HG02870 (cell line): ENCODE results near the gene SPAG7.

Experiments
- ATAC-seq: cut with Tn5 transposase; IDR thresholded peaks from one replicate; pipeline ENCODE4 v1.9.1; 2021; ENCODE audit warnings: mild to moderate bottlenecking, moderate library complexity; ENCODE audit not compliant: unreplicated experiment

The SPAG7 gene, protein sequence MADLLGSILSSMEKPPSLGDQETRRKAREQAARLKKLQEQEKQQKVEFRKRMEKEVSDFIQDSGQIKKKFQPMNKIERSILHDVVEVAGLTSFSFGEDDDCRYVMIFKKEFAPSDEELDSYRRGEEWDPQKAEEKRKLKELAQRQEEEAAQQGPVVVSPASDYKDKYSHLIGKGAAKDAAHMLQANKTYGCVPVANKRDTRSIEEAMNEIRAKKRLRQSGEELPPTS

DNA sequence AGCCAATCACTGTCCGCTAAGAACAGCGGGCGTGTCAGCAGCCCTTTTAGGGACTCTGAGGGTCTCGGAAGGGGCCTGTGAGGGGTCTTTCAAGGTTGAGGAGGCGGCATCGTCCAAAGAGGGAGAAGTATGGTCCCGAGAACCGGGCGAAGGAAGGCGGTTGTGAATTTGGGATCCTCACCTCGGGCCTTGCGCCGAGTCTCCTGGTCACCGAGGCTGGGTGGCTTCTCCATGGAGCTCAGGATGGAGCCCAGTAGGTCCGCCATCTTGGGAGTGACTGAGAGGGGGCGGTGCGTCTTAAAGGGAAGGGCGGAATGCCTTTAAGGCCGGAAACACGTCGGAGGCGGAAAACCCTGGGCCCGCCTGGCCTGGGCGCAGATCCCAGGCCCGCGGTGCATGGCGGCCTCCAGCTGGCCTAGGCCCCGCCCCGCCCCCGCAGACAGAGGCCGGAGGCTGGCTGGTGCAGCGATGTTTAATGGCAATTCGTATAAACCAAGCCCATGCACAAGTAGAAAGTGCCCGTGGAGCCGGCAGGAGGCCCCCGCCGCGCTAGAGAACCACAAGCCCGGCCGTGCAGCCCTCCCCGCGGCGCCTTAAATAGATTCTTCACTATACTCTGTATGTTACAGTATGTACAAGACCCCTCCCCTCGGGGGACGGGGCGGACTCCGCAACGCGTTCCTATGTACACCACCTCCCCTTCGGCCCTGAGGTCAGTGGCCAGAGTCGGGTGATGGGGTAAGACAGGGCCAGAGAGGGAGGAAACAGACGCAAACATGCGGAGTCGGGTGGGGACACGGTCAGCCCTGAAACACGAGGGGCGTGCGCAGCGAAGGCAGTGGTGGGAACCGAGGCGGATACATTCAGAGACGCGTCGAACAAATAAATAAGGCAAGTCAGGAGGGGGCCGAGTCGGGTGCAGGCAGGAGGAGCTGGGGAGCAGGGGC is at the start of gene SPAG7:
Gene SPAG7 (minus strand): TSS at position 279 of the 947 bp plus-strand sequence. CDS start 13 bp downstream, at position 266.
- ATAC-seq = peak; percentile 57

DNA sequence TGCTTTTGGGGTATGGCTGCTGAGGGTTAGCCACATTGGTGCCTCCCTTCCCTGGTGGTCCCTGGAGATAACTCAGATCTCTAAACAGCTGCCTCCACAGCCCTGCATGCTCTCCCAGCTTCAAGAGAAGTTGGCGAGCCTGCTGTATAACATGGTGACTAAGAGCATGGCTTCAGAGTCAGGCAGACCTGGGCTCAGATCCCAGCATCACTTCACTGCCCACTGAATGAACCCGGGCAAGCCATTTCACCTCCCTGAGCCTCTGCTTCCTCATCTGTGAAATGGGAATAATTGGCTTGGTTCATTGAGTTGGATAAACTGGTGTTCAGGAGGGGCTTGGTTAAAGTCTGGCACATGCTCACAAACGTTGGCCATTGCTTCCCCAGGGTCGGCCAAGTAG is 46.7 kb upstream of the SPAG7 start:
- ATAC-seq = no peak

DNA sequence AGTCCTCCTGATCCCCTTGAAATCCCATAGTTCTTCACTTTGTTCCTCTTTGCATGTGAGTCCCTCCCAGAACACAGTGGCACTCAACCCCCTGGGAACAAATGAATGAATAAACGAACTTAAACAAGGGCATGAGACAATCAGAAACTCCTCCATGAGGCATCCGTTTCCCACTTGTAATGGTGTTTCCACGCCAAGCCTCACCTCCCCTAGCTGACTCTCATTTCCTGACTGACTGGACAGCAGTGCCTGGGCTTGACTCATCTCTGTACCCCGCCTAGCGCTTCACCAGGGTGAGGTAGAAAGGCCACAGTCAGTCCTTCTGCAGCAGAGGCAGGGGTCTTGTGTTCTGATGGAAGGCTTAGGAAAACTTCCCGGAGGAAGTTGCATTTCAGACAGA is 44.3 kb upstream of the SPAG7 start:
- peak; percentile 50 for ATAC-seq

DNA sequence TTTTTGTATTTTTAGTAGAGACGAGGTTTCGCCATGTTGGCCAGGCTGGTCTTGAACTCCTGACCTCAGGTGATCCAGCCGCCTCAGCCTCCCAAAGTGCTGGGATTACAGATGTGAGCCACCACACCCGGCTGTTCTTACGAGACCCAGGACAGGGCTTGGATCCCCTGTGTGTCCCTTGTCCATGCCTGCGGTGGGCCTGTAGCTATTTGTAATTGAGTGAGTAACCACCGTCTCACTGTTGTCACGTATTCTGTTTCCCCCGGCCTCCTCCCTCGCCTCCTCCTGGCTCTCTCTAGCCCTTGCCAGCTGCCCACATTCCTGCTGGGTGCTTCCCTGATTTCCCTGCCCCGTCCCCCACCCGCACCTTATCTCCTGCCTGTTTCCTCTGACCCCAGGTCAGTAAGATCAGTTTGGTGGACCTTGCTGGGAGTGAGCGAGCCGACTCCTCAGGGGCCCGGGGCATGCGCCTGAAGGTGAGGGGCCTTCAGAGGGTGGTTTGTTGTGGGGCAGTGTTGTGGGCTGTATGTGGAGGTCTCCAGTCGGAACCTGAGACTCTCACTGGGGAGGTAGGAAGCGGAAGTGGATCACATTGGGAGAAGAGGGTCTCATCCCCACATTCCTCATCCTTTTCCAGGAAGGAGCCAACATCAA is 35.7 kb upstream of the SPAG7 start:
- no peak for ATAC-seq

DNA sequence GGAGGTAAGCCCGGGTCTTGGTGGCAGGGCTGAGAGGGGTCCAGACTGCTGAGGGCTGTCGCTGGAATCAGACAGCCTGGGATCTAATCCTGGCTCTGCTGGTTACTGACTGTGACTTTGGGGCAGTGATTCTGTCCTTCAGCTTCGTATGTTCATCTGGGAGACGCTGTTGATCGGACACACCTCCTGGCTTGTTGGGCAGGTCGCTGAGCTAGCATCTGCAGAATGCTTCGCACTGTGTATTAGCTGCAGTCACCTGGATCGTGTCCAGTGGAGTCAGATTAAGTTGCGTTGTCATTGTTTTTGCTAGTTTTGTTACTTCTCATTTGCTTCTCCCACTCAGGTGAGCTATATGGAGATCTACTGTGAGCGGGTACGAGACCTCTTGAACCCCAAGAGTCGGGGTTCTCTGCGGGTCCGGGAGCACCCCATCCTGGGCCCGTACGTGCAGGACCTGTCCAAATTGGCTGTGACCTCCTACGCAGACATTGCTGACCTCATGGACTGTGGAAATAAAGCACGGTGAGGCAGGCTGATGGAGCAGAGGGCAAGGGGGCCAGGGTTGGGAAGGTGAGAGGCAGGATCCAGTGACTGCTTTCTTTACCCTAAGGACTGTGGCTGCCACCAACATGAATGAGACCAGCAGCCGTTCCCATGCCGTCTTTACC is 34.6 kb upstream of the SPAG7 start:
- no peak for ATAC-seq

DNA sequence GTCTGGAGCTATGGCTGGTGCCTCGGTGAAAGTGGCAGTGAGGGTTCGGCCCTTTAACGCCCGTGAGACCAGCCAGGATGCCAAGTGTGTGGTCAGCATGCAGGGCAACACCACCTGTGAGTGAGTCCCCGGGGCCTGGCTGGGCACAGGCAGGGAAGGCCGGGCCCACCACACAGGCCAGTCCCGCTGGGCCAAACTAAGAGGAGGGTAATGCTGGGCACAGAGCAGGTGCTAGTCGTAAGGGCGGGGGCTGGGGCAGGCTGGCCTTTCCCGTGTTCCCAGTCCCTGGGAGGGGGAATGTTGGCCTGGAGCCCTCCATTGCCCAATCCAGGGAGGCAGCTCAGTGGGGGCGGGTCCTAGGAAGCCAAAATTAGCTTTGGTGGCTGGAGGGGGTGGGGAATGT is 32.6 kb upstream of the SPAG7 start:
- no peak for ATAC-seq

DNA sequence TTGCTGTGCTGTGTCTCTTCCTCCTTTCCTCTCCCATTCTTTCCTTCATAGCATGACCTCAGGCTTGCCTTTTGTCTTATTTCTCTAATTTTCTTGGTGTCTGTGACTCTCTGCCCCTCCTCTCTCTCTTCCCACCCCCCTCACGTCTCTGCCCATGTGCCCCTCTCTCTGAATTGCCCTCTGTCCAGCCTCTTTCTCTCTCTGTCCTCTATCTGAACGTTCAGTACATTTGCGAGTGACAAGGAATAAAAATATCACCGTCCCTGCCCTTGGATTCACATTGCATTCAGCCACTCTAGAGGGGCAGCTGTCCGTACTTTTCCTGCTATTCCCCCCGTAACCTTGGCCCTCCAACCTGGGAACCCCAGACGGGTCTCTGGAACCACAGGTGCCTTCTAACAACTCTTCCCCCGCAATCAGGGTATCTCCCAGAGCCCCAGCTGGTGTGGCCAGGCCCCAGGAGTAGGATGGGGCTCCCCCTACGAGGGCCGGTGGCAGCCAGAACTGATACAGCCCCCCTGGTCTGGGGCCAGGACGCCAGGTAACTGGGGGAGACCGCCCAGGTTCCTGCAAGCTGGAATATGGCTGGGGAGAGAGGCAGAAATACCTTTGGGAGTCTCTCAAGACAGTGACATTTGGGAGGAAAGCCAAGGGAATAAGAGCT is 31.9 kb upstream of the SPAG7 start:
- ATAC-seq = no peak

DNA sequence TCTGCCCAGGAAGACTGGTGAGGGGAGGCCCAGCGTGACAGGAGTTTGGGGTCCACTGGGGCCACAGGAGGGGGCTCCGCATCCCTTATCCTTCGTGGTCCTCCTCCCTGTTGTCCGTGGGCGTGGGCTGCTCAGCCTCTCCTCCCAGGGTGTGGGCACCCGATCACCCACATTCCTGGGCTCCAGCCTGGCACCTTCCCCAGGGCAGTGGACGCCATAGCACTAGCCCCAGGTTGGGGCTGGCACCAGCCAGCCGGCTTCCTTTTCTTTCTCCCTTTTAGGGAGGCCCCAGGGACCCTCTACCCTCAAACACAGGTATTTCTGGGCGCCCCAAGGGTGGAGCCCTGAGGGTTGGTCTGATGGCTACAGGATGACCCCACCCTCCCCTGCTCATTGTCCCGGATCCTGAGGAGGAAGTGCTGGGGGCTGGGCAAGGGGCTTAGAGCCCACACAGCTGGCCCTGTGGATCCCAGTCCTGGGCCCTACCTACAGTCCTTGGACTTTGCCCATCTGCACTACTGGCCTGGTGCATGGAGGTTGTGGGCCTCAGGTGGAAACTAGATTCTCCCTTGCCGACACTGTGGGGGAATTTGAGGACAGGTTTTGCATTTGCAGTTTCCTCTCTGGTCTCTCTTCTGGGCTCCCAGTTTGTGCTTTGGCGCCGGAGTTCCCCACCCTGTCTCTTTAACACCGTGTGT is 31.3 kb upstream of the SPAG7 start:
- ATAC-seq = no peak

DNA sequence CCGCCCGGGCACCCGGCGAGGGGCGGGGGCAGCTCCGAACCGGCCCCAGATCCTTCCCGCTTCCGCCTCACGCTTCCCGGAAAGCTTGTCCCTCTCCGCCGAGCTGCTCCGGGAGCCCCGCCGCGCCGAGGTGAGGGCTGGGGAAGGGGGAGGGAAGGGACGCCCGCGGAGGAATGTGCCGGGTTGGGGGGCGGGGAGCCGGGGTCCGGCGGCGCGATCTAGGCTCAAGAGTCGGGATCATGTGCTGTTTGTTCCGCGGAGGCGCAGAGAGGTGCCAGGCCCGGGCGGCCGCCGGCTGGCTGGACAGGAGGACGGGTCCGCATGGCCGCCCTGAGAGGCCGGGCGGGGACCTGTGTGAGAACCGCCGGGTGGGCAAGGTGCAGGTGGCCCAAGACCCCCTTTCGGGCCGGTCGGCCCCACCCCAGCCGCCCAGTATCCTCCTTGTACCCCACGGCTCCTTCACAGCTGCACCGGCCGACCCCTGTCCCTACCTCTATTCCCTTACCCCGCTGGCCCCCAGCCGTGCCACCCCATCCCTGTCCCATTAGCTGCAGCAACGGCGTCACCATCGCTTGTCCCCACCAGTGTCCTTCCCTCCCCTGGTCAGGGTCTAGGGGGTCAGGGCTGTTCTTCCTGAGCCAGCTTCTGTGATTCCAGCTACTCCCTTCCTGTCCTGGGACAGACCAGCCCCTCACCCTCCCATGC is 30.6 kb upstream of the SPAG7 start:
- no peak for ATAC-seq

DNA sequence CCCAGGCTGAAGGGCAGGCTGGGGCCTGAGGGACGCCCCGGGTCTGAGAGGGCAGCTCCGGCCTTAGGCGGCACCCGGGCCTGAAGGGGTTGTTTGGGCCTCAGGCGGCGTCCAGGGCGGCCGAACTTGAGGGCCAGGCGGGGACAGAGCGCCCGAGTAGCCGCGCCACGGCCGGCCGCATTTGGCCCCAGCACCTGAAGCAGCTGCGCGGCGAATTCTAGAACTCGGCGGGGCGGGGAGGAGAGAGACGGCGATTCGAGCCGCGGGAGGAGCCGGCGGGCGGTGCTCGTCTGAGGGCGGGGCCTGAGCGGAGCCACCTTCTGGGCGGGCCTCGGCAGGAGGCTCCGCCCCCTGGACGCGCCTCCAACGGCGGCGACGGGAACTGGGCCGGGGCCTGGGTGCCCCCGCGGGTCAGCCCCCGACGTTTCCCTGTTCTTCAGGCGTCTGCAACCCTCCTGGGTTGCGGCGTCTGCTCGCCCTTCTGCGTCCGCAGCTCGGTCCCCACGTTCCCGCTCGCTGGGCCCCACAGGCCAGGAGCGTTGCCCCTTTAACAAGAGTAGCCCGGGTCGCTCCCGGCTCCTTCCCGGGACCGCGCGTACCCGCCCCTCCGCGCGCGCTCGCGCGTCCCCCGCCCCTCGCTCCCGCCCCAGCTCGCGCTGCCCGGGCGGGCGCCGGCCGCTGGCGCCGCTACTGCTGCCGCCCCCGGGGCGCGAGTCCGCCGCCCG is 29.8 kb upstream of the SPAG7 start, which contains the start of the genes INCA1 and KIF1C:
Gene INCA1 (minus strand): TSS at position 221 of the 725 bp plus-strand sequence. CDS start 3,085 bp downstream, outside the sequence.
Gene KIF1C (plus strand): TSS at position 649 of the 725 bp plus-strand sequence. CDS start 2,297 bp downstream, outside the sequence.
- ATAC-seq = peak; percentile 88

DNA sequence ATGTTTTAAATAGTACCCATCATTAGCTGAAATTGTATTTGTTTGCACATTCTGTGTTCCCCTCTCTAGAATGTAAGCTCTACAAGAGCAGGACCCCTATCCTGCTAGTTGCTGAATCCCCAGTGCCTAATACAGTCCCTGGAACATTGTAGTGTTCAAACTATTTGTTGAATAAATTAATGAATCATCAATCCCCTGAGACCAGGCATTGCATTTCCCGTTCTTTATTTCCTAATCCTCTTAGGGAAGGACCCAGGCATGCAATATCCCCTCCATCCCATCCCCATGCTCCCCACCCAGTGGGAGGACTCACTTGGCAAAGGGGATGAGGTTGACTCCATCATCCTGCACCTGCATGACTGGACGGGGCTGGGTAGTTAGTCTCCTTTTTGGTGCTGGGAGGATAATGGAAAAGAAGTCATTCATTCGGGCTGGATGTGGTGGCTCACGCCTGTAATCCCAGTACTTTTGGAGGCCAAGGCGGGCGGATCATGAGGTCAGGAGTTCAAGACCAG is 26.5 kb upstream of the SPAG7 start:
- ATAC-seq = no peak

DNA sequence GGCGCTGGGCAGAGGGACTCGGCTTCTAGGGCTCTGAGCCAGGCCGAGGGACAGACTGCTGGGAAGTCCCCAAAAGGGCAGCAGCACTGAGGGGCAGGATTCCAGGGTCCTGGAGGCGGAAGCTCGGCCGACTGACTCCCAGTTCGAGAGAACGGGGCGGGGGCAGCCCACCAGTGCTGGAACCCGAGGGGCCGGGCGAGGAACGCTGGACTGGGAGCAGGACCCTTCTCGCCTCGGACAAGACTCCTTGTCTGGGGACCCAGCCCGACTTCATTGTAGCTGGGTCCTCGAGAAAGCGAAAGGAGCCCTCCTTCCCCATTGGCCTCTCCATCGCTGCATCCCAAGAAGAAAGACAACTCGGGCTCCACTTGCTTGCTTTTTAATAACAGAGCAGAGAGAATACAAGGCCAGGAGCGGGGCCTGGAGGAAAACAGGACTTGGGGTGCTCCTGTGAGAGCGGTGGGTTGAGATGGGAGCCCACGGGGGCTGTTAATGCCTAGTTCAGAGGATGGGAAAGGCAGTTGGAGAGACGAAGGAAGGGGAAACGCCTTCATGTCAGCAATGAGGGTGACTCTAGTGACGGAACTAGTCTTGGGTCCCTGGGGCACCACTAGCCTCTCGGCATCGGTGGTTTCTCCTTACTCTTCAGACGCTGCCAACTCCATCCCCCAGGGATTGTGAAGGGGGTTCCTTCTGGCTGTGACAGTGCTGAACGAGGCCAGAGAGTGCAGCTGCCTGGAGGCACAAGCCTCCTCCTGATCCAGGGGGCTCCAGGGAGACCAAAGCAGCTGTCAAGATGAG is 20.4 kb upstream of the SPAG7 start:
- no peak for ATAC-seq

DNA sequence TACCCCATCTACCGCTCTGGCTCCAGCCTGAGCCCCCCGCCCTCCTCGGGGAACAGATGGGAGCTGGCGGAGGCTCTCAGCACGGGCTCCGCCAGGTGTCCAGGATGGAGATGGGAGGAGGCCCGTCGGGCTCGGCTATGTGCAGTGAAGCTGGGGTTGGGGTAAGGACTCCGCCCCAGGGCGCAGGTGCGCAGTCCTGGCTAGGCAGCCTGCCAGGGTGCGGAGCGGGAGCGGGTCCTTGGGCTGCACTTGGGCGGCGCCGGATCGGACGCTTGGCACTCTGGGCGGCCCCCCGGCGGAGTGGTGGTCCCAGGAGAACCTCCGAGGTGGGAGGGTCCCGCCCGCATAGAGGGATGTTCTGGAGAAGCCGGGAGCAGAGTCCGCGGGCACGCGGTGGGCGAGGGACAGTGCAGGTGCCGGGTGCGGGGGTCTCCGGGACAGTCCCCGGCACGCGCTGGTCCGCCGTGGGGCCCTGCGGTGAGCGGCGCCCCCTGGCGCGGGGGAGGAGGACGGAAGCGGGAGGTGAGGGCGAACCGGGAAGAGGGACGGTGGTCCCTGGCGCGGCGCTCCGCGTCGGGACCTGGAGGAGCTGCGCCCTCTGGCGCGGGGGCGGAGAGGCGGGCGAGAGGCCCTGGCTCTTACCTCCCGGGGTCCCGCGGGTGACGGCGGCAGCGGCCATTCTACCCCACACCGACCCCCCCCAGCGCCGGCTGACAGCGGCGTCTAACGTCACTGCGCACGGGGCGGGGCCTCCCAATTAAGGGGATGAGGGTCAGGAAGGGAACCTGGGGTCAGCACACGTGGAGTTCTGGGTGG is 19.5 kb upstream of the SPAG7 start, which contains the start of gene CAMTA2:
Gene CAMTA2 (minus strand): TSS at position 725 of the 816 bp plus-strand sequence. CDS start 1,453 bp downstream, outside the sequence.
- ATAC-seq = peak; percentile 65

DNA sequence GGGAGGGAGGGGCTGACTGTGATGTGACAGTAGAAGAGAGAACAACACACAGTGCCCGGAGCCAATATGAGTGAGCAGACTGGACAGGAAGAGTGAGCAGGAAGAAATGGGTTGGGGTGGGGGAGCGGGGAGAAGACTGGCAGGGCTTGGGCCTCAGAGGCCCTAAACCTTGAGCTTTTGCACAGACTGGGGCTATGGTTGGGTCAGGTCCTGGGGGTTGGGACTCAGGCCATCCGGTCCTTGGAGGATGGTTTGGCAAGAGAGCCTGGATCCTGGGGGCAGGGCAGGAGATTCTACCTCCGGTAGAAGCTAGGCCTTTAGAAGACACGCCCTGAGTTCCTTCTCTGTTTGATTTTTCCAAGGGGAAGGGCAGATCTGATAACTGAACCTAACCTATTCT is 18.8 kb upstream of the SPAG7 start:
- ATAC-seq = no peak

DNA sequence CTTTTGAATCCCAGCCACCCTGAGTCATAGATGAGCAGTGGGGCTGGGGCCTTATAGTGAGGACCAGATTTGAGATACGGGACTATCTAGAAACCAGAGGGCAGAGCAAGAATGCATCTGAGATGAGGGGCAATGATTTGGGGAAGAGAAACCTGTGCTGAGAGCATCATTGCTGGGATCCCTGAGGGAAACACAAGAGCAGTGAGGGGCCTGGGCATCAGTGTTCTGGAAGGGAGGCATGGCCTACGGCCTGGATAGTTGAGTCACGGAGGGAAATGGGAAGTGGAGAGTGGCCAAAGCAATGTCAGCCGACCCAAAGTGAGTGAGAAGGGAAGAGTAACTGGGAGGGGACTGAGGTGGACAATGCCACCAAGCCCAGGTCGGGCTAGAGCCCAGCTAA is 14.7 kb upstream of the SPAG7 start:
- ATAC-seq = no peak

DNA sequence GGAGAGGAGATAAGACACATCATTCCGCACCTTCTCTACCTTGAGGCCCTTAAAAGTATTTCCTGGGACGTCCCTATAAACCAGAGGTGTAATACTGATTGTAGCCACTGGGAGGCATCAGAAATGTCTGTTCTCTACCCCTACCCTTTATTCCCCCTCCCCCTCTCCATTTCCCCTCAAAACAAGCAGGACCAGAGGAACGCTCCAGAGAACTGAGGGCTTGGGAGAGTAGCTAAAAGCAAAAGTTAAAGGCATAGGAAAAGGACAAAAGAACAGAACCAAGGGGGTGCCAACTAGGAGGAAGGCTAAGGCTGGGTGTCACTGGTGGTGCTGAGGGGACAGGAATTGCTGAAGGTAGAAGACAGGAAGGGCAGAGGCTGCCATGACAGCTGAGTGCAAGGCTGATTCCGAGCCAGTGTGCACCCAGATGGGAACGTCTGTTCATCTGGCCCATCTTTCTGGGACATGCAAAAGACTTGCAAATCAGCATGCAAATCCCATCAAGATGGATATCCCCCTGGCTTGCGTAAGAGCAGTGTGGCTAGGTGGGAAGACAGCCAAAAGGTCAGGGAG is 13.1 kb upstream of the SPAG7 start:
- ATAC-seq = no peak
